Fibroblast of the aortic adventitia (primary cell): ENCODE measurements around the gene TYW5. TPM values are rescaled to one million over a fixed set of nuclear protein-coding genes. Genes with fewer than 3 reads are reported as not detected.

Experiments
- DNase-seq: peaks from one replicate; pipeline ENCODE4 v3.0.0-alpha.2; 2010; ENCODE audit warnings: low read depth
- H3K4me3 ChIP-seq: 2 replicates; pipeline ENCODE4 v1.5.1; 2011; ENCODE audit warnings: low read depth, mild to moderate bottlenecking, control low read depth, low read length, moderate library complexity
- small RNA-seq: library from RNA; depleted of rRNA; stranded (forward); fragments of <200 nt; gene quantifications from one replicate; pipeline ENCODE3, GENCODE V24; 2012
- total RNA-seq: library from RNA; depleted of rRNA; stranded (reverse); fragments of >200 nt; gene quantifications from 2 replicates; pipeline ENCODE4 v1.2.3, GENCODE V29; 2012; ENCODE audit warnings: low replicate concordance
- TF ChIP-seq, protein P1 (sequence below): IDR thresholded peaks from 2 replicates; pipeline ENCODE4 v1.5.1; 2011; ENCODE audit warnings: mild to moderate bottlenecking, low read length, control low read depth, inconsistent platforms; ENCODE audit not compliant: insufficient read depth

TYW5 gene
- total RNA-seq, 1 donor = 7.8 TPM

DNA sequence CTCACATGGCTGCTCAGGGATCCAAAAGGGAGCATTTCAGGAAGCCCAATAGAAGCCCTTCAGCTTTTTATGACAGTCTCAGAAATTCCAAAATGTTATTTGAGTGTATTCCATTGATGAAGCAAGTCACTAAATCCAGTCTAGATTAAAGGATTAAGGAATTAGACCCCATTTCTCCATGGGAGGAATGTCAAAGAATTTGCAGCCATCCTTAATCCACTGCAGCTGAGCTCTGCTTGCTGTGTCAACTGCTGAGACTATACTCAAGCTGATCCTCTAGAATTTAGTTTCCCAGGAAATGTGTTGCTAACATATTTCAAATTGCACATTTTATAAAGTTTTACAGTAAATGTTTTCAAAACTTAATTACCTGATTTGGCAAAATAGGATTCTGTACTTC, 72.6 kb downstream of the TYW5 start:
- TF ChIP-seq, protein P1, sequence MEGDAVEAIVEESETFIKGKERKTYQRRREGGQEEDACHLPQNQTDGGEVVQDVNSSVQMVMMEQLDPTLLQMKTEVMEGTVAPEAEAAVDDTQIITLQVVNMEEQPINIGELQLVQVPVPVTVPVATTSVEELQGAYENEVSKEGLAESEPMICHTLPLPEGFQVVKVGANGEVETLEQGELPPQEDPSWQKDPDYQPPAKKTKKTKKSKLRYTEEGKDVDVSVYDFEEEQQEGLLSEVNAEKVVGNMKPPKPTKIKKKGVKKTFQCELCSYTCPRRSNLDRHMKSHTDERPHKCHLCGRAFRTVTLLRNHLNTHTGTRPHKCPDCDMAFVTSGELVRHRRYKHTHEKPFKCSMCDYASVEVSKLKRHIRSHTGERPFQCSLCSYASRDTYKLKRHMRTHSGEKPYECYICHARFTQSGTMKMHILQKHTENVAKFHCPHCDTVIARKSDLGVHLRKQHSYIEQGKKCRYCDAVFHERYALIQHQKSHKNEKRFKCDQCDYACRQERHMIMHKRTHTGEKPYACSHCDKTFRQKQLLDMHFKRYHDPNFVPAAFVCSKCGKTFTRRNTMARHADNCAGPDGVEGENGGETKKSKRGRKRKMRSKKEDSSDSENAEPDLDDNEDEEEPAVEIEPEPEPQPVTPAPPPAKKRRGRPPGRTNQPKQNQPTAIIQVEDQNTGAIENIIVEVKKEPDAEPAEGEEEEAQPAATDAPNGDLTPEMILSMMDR = no peak
- H3K4me3 ChIP-seq = no peak overlapping the region
- DNase-seq = no peak

Small RNA genes within 50 kb of the gene (small RNA-seq; reads per million reads assigned to genes)
- not detected for gene RN7SL717P

Other genes with a start within 250 kb of the TYW5 start
- 1.5 TPM in 1 of 2 replicates, not detected in the other for gene FTCDNL1, start 104.3 kb downstream of the TYW5 start, total RNA-seq
- gene C2orf69, start 44.2 kb downstream of the TYW5 start, total RNA-seq = 6.7 and 22.2 TPM in 2 replicates
- gene MAIP1, start 91 bp upstream of the TYW5 start, total RNA-seq = 5.6 and 23.3 TPM in 2 replicates